ENCODE data around the gene SEMA3B. TPM values are rescaled to one million over a fixed set of nuclear protein-coding genes. Genes with fewer than 3 reads are reported as not detected.

SEMA3B gene
- total RNA-seq, 1 experiment from 2014 or later = 6.4 TPM

DNA sequence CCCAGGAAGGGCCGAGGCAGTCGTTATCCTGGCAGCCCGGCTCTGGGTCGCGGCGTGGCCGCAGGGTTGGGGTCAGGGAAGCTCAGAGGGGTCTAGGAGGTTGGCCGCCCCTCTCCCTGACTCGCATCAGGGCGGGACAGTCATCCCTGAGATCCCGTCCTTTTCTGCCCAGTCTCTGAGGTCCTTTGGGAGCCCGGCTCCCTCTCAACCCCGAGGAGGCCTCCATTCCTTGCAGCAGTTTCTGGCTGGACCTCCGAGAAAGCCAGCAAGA is 53.1 kb downstream of the SEMA3B start:
- Histone ChIP-seq H3K18ac (ENCODE audit: insufficient read length, low read depth, low read length) (peak overlapping the region; percentile 41), H2BK12ac (ENCODE audit: insufficient read length, low read depth, low read length) (no peak overlapping the region), H4K5ac (ENCODE audit: insufficient read length, low read depth, low read length) (no peak overlapping the region), H3K4me1 (ENCODE audit: insufficient read depth, low read length) (peaks cover 6% of the 10 kb centered on the region; the same call in 1 of the 2 replicates), H2AK5ac (ENCODE audit: insufficient read length, low read length) (no peak overlapping the region), H3T11ph (ENCODE audit: low read length) (no peak overlapping the region), H3K27me3 (ENCODE audit: insufficient read depth, low read length) (no peaks in the 10 kb centered on the region), H4K91ac (ENCODE audit: insufficient read length, low read depth, low read length) (no peak overlapping the region), H4K20me1 (ENCODE audit: control insufficient read depth, insufficient read depth, insufficient read length) (no peaks in the 10 kb centered on the region), H3K23me2 (ENCODE audit: insufficient read length, low read depth, low read length, poor library complexity, severe bottlenecking) (peaks cover 15% of the 10 kb centered on the region), H2BK15ac (ENCODE audit: low read depth, low read length) (no peak overlapping the region), H2AFZ (ENCODE audit: low read length) (no peak overlapping the region), H4K8ac (replicated peaks; ENCODE audit: insufficient read length, low read depth, low read length) (no peak overlapping the region), H3K9ac (ENCODE audit: extremely low read depth, insufficient read length, low read length) (peak overlapping the region; percentile 21), H3K56ac (ENCODE audit: insufficient read length, low read depth, low read length) (no peak overlapping the region), H3K79me2 (ENCODE audit: insufficient read depth, low read length) (peaks cover 5% of the 10 kb centered on the region; the same call in 1 of the 2 replicates), H3K4me2 (ENCODE audit: insufficient read depth, insufficient read length, low read length) (peak overlapping the region; percentile 37), H3K14ac (ENCODE audit: insufficient read depth, low read length) (peak overlapping the region; percentile 36; the same call in 1 of the 2 replicates), H2BK5ac (ENCODE audit: insufficient read length, low read length) (no peak overlapping the region), H3K4ac (ENCODE audit: low read depth, low read length) (no peak overlapping the region), H2BK20ac (ENCODE audit: low read depth, low read length, poor library complexity, severe bottlenecking) (no peak overlapping the region), H3K79me1 (ENCODE audit: insufficient read depth, low read depth, low read length, poor library complexity, severe bottlenecking) (no peaks in the 10 kb centered on the region), H2BK120ac (ENCODE audit: low read depth, low read length, poor library complexity, severe bottlenecking) (no peak overlapping the region), H3K23ac (ENCODE audit: insufficient read length, low read depth, low read length) (no peak overlapping the region), H3K9me3 (ENCODE audit: control insufficient read depth, low read depth, low read length) (no peaks in the 10 kb centered on the region), H3K27ac (ENCODE audit: insufficient read length, low read depth, low read length) (no peak overlapping the region)
- H3K36me3 Mint-ChIP-seq (ENCODE audit: insufficient read depth in 1 of 3, low read depth in 3 of 3) = peaks cover 32 to 53% (median 42%) of the 10 kb centered on the region in 3 experiments
- H3K9me3 Mint-ChIP-seq = no peaks in the 10 kb centered on the region
- WGBS (ENCODE audit: extremely low coverage, insufficient read length, low lambda C conversion rate) = no CpG with 5 or more reads among the region's 14 CpGs
- peaks cover 23 to 46% of the 10 kb centered on the region in 2 experiments for H3K4me1 Mint-ChIP-seq
- TF ChIP-seq, protein P1, sequence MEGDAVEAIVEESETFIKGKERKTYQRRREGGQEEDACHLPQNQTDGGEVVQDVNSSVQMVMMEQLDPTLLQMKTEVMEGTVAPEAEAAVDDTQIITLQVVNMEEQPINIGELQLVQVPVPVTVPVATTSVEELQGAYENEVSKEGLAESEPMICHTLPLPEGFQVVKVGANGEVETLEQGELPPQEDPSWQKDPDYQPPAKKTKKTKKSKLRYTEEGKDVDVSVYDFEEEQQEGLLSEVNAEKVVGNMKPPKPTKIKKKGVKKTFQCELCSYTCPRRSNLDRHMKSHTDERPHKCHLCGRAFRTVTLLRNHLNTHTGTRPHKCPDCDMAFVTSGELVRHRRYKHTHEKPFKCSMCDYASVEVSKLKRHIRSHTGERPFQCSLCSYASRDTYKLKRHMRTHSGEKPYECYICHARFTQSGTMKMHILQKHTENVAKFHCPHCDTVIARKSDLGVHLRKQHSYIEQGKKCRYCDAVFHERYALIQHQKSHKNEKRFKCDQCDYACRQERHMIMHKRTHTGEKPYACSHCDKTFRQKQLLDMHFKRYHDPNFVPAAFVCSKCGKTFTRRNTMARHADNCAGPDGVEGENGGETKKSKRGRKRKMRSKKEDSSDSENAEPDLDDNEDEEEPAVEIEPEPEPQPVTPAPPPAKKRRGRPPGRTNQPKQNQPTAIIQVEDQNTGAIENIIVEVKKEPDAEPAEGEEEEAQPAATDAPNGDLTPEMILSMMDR (conservative IDR thresholded peaks at IDR 0.05) = no peak; the same call in 2 of the 3 replicates
- no peaks in the 10 kb centered on the region for H3K27me3 Mint-ChIP-seq (ENCODE audit: low read depth)
- DNase-seq = no peak
- H3K27ac Mint-ChIP-seq = peak overlapping the region in 1 of 3 experiments; percentile 95; a peak in 3 of 7 replicates
- peak overlapping the region; percentile 85 to 90 for H3K4me3 Mint-ChIP-seq
